ENCODE results near the gene KNDC1.
"Not testable (repeated sequence)": the region's sequence is repeated elsewhere in the genome, so short reads cannot be mapped to it uniquely, and the experiment has no call there.

The KNDC1 gene

DNA sequence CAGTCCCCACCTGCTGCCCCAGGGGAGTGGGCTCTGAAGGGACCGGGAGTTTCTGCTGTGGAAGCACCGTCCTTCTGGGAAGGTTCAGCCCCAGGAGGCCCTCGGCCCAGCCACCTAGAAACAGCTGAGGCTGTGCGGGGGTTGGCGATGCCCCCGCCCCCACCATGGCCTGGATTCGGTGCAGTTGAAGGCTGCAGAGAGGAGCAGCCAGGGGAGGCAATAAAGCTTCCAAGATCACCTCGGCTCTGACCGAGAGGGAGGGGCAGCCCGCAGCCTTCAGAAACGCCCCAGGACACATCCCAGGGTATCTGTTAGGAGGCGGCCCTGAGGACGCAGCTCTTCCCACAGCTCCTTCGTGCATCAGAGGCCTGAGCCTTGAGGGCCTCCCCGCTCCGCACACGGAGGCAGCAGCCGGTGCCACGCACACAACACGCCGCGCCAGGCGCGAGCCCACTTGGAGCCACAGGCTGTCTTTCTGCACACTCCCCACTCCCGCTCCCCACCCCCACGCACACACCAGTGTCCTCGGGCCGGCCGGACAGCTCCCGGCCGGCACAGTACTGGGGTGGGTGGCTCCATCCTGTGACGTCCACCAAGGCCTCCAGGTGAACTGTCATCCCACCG is 1.6 kb downstream of the KNDC1 start:
- DNase-seq (ENCODE audit: low read depth in 2 of 2), result no peak

- no peak for DNase-seq (ENCODE audit: low read depth in 2 of 2)
Observed at GRCh38 chr10:133162178-133162909, 2.3 kb downstream of the KNDC1 start.

DNA sequence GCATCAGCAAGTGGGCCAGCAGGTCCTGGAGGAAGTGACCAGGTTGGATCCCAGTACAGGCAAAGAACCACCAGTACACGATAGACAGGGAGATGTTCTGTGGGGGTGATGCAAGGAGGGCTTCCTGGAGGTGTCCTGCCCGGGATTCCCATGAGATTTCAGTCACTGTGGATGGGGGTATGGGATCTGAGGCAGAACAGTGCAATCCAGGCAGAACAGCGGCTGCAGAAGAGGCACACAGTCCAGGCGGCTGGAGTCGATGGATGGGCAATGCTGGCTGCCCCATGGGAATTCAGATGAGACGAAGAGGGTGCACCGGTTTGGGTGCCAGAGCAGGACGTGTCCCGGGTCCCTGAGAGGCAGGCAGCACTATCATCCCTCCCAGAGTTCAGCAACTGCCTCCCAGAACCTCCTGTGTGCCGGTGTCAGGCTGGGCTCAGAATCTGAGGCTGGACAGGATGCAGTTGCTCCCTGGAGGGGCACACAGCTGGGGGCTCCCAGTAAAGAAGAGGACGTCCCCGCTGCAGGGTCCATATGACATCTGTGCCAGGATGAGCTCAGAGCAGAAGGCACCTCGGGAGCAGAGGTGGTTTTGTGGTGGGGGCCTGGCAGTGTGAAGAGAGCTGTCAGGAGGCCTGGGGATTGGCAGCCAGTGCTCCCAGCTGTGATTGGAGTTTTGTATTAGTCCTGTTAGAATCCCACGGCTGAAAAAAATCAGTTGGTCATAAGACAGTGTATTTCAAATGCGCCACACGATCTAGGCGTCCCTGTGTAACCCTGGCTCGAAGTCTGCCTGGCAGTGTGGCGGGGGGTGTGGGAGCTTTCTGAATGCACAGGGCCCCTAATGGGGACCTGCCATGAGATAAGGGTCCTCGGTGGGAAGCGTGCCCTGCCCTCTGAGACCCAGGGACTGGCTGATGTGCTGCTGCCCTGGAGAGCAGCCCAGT is 3.2 kb downstream of the KNDC1 start:
- no peak for DNase-seq (ENCODE audit: low read depth in 2 of 2)

DNA sequence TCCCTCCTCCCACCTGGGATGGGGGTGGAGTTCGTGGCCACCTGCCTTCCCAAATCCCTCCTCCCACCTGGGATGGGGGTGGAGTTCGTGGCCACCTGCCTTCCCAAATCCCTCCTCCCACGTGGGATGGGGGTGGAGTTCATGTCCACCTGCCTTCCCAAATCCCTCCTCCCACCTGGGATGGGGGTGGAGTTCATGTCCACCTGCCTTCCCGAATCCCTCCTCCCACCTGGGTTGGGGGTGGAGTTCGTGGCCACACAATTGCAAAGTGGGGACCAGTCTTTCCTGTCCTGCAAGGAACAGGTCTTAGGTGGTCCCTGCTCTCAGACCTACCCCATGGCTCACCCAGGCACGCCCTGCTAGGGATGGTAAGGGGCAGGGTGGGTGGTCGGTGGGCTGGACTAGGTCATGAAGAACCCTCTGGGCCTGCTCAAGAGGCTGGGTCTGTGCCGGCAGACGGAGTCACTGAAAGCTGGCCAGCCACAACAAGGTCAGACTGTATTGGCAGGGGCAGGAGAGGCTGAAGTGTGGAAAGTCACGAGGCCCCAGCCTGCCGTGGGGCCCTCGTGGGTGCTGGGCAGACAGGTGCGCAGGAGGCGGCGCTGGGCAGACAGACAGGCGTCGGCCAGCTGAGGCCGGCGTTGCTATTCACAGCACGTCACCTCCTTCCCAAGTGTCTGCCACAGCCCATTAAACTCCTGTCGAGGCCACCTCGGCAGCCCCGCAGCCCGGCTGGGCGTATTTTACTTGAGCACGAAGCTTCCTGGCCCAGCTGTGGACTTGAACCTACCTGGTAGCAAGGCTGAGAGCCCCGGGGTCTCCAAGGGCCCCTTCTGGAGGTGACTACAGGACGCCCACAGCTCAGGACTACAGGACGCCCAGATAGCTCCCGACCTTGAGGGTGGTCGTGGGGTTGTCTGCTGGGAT is 4.1 kb downstream of the KNDC1 start:
- no peak for DNase-seq (ENCODE audit: low read depth in 2 of 2)

- no peak for DNase-seq (ENCODE audit: low read depth in 2 of 2)
Observed at GRCh38 chr10:133164816-133165555, 5.0 kb downstream of the KNDC1 start.

- DNase-seq (ENCODE audit: low read depth in 2 of 2), result no peak
Observed at GRCh38 chr10:133165556-133166503, 5.8 kb downstream of the KNDC1 start.

DNA sequence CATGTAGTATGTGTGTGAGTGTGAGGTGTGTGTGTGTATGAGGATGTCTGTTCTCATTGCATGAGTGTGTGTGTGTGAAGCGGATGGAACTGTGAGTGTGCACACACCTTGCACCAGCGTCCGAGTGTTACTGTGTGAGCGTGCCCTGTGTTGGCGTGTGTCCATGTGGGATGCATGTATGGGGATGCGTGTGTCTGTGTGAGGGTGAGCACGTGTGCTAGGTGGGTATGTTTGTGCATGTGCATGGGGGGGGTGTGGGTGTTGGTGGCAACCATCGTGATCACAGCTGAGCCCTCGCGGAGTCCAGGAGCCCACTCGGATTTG is 6.4 kb downstream of the KNDC1 start:
- no peak for DNase-seq (ENCODE audit: low read depth in 2 of 2)

GRCh38 chr10:133166828-133167692 is 7.0 kb downstream of the KNDC1 start:
- no peak for DNase-seq (ENCODE audit: low read depth in 2 of 2)

DNA sequence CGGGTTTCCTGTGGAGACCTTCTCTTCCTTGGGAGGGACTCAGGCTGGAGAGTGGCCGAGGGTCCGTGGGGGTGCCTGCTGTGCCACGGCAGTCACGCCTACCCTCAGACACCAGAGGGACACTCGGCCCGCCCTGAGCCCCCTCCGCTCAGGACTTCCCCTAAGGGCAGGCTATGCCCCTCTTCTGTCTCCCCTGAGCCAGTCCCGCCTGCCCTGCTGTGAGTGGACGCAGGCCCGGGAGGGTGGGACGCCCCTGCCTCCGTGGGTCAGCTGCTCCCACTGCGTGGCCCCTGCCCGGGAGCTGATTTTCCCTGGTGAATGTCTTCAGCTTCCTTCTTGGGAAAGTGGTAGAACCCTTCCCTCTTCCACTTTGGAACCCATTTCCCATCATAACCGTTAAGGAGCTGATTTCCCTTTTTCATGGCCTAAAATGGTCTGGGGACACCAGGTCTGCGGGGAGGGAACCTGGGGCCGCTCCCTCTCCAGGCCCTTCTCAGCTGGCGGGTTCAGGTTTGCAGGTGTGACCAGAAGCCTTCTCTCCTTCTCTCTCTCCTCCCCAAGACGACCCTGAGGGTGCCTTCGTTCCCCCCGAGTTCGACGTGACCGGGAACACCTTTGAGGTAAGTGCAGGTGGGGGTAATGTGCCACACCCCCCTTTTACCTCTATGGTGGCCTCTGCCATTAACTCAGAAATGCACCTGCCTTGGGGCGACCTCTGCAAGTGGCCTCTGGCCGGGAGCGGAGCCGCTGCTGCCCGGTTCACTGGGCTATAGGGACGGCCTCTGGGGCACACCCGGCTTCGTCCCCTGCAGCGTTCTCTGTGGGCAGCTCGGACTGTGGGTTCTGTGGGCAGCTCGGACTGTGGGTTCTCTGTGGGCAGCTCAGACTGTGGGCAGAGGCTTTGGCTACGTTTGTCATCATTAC is 7.9 kb downstream of the KNDC1 start:
- DNase-seq (ENCODE audit: low read depth in 2 of 2), result no peak

- no peak for DNase-seq (ENCODE audit: low read depth in 2 of 2)
Observed at GRCh38 chr10:133168617-133169031, 8.6 kb downstream of the KNDC1 start.

DNA sequence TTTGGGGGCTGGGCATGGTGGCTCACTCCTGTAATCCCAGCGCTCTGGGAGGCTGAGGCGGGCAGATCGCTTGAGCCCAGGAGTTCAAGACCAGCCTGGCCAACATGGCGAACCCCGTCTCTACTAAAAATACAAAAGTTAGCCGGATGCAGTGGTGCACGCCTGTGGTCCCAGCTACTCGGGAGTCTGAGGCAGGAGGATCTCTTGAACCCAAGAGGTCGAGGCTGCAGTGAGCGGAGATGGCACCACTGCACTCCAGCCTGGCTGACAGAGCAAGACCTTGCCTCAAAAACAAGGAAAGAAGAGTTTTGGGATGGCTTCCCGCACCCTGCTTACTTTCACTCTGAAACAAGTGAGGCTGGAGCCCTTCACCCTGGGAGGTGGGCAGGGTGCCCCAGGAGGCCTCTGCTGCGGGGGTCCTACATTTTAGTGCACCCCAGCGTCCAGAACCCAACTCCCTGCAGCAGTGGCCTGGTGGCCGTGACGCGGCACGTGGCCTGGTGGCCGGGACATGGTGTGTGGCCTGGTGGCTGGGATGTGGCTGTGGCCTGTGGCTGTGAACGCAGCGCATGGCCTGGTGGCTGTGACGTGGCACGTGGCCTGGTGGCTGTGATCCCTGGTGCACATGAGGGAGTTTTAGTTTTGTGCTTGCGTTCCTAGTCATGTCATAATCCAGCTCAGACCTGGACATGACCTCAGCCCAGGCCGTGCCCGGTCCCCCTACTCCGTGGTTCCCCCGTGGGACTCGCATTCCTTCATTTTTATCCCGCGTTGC is 9.3 kb downstream of the KNDC1 start:
- no peak for DNase-seq (ENCODE audit: low read depth in 2 of 2)

DNA sequence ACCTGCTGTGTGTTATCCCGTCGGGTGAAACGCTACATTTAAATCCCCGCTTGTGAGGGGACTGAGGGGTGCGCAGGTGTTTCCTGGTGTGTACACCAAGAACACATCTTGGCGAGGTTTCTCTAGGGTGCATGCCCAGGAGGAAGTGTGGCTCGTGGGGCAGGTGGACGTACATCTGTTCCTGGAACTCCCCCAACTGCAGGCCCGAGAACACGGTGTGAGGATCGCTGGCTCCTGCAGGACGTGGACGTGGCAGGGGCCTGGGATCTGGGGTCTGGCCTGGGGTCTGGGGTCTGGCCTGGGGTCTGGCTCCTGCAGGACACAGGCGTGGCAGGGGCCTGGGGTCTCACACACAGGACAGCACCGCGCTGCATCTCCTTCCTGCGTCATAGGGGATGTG is 10.1 kb downstream of the KNDC1 start:
- DNase-seq (ENCODE audit: low read depth in 2 of 2), result no peak

- DNase-seq (ENCODE audit: low read depth in 2 of 2), result no peak
Observed at GRCh38 chr10:133173860-133174640, 14.0 kb downstream of the KNDC1 start.

GRCh38 chr10:133174689-133175263 is 14.8 kb downstream of the KNDC1 start:
- DNase-seq (ENCODE audit: low read depth in 2 of 2), result no peak

- not testable (repeated sequence) for DNase-seq (ENCODE audit: low read depth in 2 of 2)
Observed at GRCh38 chr10:133175624-133176023, 15.6 kb downstream of the KNDC1 start.

- DNase-seq (ENCODE audit: low read depth in 2 of 2), result no peak
Observed at GRCh38 chr10:133176546-133176945, 16.5 kb downstream of the KNDC1 start.
